ENCODE results near the gene TUBB4B.

The TUBB4B gene

DNA sequence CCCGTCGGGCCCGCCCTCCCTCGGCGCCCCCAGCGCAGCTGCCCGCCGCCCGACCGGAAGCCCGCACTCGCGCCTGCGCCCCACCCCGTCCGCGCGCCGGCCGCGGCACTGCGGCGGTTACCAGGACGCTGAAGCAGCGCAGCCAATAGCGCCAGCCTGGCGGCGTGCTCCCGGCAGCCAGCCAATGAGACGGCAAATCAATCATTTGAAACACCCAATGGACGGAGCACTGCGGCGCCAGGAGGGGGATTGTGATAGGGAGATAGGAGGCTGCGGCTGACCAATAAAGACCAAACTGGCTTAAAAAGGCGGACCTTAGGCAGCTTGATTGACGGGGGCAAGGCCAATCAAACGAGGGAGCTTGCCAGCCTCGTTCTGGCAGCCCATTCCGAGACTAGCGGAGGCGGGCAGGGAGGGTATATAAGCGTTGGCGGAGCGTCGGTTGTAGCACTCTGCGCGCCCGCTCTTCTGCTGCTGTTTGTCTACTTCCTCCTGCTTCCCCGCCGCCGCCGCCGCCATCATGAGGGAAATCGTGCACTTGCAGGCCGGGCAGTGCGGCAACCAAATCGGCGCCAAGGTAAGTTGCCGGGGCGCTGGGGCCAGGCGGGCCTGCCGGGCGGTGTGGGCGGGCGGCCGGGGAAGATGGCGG, at the start of gene TUBB4B:
Gene TUBB4B, plus strand, starts transcription at position 447 of the 649 bp plus-strand sequence. Its CDS starts 74 bp downstream, at position 521.
- peak; percentile 100 for DNase-seq (ENCODE audit: low read depth, low spot score)

DNA sequence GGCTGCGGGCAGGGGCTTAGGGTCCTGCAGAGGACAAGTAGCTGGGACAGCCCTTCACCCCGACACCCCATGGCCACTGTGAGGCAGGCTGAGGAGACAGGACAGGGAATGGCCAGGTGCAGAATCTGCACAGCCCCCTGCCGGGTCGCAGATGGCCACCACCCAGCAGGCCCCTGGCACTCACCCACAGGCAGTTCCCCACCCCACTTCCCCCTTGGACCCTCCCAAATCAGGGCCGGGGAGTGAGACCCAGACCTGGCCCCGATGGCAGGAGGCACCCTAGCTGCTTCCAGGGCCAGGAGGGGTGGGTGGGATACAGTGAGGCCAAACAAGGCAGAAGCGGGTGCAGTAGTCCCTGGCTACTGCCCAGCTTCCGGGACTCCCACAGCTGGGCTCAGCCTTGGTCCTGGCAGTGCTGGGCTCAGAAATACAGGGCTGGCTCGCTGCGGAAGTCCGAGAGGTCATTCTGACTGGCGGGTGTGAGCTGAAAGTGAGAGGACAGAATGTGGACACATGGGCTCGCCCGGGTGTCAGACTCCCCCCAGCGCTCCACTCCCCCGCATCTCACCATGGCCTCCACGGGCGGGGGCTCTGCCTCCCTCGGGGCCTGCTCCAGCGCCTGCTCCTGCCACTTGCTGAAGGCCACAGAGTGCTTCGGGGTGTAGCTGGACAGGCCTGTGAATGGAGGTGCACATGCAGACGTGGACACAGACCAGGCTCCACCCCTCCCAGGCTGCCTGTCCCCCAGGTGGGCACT, 49.2 kb upstream of the TUBB4B start:
- no peak for DNase-seq (ENCODE audit: low read depth, low spot score)

DNA sequence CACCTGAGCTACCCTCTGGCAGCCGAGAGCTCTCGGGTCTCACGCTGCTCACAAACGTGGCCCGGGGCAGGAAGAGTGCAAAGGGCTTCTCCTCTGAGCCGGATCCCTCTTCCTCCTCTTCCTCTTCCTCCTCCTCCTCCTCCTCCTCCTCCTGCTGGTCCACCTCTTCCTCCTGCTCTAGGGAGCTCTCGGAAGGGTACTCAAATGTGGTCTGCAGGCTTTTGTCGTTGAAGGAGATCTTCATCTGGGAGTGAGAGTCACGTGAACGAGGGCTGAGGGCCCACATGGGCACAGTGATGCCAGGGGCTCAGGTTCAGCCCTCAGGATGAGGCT, 48.7 kb upstream of the TUBB4B start:
- no peak for DNase-seq (ENCODE audit: low read depth, low spot score)

DNA sequence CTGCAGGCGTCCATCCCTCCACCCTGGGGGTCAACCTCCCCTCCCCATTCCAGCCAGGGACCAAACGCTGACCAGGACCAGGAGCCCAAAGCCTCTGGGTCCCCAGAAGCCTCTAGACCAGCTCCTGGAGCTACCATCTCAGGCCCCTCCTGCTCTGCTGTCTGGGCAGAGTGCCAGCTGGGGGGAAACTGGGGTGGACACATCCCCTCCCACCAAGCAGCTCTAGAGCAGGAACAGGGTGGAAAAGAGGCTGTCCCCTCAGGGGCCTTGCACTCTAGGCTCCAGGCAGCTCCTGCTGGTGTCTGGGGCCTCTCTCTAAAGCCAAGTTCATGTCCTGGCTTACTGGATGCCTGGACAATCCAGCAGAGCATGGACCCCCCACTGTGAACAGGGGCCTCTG, 48.2 kb upstream of the TUBB4B start:
- DNase-seq (ENCODE audit: low read depth, low spot score): no peak

DNA sequence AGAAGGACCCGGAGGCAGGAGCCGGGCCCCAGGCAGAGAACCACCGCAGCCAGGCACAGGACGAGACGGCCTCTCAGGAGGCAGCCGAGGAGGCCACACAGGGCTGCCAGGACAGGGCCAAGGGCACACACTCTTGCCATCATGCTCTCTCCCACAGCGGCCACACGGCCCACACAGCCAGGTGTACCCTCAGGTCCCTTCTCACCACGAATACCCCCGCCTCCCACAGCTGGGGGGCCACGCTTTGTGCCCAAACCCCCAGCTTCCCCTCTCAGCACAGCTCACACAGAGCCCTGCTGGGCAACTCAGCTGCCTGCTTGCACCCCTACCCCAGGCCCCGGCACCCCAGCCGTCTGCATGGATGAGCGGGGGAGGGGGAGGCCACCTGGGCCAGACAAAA, 47.3 kb upstream of the TUBB4B start:
- no peak for DNase-seq (ENCODE audit: low read depth, low spot score)

DNA sequence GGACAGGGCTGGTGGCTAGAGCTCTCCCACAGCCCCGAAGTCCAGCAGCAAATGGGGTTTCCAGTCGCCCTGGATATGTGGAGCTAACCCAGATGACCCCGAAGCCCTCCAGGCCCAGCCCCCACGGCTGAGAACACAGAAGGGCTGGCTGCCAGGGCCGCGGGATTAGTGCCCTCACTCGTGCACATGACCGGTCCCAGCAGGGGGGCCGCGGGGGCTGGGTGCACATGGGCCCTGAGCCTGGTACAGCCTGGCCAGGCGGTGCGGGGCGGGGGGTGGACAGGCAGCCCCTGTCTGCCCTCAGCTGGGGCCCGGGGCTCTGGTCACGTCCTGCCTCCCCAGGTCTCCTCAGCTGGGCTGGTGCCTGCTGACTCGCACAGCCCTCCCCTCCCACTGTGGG, 46.7 kb upstream of the TUBB4B start:
- no peak for DNase-seq (ENCODE audit: low read depth, low spot score)

DNA sequence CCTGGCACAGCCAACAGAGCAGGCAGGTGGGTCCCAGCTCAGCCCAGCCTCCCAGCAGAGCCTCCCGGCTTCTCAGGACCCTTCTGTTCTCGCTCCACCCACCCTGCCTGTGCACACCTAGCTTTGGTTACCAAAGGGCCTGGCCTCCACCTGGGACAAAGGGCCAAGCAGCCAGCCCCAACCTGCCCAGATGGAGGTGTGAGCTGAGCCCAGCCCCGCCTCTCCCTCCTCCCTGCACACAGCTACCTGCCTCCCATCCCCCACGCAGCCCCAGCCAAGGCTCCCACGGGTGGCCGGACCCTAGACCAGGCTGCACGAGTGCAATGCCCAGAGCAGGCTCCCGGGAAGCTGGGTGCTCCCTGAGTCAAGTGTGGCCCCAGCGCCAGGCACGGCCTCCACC, 46.2 kb upstream of the TUBB4B start:
- no peak for DNase-seq (ENCODE audit: low read depth, low spot score)

DNA sequence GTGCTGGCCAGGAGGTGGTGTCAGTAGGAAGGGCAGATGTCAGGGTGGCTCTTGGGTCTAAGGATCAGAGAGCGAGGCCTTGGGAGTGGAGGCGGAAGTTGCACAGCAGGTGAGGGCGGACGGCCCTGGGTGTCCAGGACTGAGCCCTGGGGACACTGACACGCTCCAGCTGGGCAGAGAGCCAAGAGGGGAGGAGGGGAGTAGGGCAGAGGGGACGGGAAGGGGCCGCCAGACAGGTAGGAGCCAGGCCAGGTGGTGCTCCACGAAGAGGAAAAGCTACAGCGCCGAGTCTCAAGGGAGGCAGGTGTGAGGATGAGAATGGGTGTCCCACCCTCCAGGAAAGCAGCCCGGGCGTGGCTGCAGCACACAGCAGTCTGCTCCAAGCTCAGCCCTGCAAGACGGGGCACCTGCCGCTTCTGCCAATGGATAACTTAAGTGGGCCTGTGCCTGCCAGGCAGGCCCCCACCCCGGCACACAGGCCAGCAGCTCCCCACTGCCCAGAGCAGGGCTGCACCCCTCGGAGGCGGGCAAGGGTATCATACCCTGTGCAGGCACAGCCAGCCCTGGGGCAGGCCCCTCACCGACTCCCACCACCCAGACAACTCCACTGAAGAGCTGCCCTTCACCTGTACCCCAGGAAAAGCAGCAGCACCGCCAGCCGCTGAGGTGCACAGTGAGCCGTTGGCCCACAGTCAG, 45.4 kb upstream of the TUBB4B start:
- no peak for DNase-seq (ENCODE audit: low read depth, low spot score)

DNA sequence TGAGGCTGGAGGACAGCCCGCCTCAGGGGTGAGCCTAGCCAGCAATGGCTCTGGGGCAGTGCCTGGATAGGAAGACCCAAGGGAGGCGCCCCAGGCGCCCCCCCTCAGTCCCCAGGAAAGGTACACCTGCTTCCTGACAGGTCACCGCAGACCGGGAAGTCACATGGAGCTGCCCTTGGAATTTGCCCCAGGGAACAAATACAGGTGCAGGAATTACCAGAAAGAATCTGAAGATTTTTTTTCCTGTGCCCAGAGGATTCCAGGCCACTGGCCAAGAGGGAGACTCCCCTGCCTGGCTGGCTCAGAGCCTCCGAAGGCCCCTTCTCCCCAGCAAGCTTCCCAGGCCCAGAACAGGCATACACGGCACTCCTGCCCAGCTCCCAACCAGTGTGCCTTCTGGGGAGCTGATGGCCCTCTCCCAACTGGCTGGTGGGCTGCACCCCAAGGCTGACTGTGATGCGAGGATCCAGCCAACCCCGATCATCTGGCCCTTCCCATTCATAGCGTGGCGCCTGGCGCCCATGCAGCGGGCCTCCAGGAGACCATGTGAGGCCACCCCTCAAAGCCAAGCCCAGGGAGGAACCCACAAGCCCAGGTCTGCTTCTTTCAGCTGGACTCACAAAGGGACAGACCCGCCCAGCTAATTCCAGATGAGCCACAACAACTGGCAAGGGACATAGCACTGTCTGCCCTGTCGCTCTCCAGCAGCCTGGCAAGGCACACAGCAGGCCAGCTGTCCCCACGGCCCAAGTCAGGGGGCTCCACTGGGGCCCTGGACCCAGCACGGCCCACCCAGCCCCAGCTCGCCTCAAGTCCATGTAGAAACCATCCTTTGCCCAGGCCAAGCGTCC, 42.8 kb upstream of the TUBB4B start:
- no peak for DNase-seq (ENCODE audit: low read depth, low spot score)

DNA sequence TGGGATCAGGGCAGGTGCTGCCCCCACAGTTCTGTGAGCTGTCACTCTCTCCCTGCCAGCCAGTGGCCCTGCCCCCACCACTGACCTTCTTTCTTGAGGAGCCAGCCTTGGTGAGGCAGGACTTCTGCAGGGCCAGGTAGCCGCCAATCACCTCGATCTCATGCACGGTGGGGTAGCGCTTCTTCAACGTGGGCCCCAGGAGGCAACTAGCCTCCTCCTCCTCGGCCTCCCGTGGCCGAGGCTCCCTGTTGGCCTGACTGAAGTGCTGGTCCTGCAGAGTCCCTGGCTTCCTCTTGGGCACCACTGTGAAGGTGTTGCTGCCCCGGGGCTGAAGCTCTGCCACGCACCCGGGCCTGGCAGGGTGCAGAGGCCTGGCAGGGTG, 42.2 kb upstream of the TUBB4B start:
- DNase-seq (ENCODE audit: low read depth, low spot score): no peak

DNA sequence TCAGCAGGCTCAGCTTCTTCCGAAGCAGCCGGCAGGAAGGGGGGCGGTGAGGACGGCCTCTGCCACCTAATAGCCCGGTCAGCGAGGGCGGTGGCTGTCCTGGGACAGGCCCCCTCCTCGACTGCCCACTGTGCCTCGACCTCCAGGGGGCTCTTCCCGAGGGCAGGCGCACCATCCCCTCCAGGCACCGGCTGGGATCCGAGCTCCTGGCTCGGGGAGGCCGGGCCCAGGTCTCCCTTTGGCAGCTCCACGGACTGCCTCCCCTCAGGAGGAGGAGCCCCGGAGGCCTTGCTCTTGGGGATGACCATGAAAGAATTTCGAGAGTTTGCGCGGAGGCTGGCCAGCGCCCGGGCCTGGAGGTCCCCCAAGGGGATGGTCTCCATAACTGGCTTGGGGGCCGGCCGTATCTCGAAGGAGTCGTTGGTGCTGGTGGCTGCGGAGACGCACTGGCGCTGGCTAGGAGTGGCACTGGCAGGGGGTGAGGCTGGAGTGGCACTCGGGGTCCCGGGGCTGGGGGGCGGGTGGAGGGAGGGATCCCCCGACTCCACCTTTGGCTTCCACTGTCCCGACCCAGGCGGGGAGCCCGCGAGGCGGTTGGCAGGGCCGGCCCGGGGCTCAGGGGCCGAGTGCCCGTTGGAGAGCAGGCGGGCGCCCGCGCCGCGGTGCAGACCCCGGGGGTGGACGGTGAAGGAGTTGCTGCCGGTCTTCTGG, 41.5 kb upstream of the TUBB4B start:
- no peak for DNase-seq (ENCODE audit: low read depth, low spot score)

DNA sequence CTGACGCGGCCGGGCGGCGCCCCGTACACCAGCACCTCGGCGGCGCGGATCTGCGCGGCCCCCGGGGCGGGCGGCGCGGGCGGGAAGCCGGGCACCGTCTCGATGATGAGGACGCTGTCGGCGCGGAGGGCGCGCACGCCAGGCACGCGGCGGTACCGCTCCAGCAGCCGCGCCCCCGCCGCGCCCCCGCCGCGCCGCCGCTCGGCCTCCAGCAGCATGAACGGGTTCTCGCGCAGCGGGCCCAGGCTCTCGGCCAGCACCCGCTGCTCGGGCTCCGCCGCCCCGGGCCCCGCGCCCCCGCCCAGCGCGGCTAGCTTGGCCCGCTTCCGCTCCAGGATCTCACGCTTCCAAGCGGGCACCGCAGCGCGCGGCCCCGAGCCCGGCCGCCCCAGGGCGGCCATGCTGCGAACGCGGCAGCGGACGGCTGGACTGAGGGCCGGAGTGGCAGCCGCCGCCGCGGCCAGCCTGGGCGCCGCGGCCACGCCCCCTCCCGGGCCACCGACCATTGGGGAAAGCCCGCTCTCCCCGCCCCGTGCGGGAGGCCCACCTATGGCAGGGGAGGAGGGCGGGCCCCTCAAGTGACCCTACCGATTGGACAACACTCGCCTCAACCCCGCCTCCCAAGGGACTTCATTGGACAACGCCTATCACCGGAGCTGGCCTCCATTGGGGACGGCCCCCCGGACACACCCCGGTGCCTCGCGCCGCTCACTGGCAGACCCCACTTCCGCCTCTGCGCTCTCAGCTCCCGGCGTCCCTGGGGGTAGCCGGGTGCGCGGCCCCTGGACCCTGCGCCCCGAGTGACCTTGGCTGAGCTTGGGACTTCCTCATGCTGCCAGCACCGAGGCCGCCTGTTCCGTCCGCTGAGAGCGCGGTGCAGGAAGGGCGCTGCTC, 40.5 kb upstream of the TUBB4B start, which contains the start of gene TPRN:
Gene TPRN, minus strand, starts transcription at position 431 of the 894 bp plus-strand sequence. Its CDS starts 30 bp downstream, at position 401.
- peak; percentile 93 for DNase-seq (ENCODE audit: low read depth, low spot score)

DNA sequence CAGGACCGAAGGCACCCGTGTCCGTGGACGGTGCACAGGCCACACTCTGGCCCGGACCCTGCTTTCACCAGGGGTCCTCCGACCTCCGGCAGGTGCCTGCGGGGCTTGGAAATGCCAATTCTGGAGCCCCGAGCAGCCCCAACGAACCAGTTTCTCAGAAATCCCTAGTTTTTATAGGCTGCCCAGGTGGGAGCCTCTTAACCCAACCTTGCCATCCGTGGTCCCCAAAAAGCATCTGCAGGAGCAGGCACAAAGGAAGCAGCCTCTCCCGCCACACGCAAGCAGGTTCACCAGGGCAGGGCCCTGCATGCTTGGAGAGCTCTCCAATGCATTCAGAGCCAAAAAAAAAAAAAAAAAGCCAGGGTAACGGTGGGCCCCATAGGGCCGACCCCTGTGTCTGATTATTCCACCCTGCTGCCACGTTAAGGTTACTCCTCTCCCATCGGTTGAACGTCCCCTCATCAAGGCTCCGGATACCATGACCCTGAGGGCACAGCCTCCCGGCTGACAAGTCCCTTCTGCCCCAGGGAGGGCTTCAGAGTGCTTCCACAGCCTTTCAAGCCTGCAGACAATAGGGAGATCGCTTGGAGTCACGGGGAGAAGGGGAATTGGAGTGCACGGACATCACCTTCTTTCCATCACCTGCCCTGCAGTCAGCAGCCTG, 39.8 kb upstream of the TUBB4B start:
- DNase-seq (ENCODE audit: low read depth, low spot score): no peak

DNA sequence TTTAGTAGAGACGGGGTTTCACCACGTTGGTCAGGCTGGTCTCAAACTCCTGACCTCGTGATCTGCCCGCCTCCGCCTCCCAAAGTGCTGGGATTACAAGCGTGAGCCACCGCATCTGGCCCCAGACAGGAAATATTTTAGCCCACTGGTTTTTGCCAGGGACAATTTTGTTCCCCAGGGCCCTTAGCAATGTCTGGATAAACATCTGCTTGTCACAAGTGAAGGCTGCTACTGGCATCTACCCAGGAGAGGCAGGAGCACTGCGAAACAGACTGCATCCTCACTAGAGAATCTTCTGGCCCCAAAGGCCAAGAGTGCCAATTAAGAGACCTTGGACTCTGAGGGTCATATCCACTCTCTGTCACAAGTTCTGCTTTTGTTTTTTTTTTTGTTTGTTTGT, 38.1 kb upstream of the TUBB4B start:
- DNase-seq (ENCODE audit: low read depth, low spot score): no peak

DNA sequence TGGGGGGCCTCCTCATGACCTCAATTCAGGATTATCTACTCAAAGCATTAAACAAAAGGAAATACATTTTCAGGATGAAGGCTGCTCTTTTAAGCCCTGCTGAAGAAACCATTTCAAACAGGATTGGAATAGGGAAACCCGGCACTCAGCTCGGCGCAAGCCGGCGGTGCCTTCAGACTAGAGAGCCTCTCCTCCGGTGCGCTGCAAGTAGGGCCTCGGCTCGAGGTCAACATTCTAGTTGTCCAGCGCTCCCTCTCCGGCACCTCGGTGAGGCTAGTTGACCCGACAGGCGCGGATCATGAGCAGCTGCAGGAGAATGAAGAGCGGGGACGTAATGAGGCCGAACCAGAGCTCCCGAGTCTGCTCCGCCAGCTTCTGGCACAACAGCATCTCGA, 36.4 kb upstream of the TUBB4B start:
- DNase-seq (ENCODE audit: low read depth, low spot score): no peak

DNA sequence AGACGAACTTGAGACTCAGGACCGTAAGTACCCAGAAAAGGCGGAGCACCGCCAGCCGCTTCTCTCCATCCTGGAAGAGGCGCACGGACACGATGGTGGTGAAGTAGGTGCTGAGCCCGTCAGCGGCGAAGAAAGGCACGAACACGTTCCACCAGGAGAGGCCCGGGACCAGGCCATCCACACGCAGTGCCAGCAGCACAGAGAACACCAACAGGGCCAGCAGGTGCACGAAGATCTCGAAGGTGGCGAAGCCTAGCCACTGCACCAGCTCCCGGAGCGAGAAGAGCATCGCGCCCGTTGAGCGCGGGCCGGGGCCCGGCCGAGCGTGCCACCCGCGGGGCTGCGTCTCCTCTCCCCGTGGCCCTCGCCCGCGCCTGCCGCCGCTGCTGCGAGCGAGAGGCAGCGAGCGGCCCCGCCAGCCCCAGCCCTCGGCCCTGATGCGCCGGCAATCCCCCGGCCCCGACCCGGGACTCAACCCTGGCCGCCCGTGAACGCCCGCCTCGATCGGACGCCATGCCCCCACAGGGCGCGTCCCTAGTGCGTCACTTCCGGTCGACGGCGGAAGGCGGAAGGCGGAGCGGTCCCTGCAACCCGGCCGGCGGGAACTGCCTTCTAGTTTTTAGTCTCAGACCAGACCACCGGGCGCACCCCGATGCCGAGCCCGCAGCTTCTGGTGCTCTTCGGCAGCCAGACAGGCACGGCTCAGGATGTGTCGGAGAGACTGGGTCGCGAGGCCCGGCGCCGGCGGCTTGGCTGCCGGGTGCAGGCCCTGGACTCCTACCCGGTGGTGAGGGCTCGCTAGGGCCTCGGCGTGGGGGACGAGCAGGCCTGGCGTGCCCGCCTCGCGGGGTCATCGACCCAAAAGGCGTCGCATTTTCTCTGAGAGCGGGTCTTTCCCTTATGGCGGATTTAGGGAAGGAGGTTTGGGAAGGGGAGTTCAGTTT, 35.7 kb upstream of the TUBB4B start, which contains the start of the genes NDOR1 and TMEM203:
Gene NDOR1, plus strand, starts transcription at position 575 of the 944 bp plus-strand sequence. Its CDS starts 78 bp downstream, at position 653.
Gene TMEM203, minus strand, starts transcription at position 523 of the 944 bp plus-strand sequence. Its CDS starts 234 bp downstream, at position 289.
- DNase-seq (ENCODE audit: low read depth, low spot score): no peak

DNA sequence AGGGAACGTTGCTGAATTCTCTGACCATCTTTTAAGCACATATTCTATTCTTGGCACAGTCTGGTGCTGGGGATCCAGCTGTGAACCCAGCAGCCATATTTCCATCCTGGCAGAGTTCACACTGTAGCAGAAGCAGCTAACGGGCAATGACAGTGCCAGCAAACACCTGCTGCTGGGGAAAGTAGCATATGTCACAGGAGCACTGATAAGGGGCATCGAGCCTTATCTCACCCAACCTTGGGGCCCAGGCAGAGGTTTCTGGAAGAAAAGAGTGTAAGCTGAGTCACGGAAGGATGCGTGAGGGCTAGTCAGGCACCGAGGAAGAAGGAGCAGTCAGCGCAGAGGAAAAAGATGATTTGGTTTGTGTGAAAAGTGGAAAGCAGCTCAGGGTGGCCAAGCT, 34.5 kb upstream of the TUBB4B start:
- DNase-seq (ENCODE audit: low read depth, low spot score): no peak

DNA sequence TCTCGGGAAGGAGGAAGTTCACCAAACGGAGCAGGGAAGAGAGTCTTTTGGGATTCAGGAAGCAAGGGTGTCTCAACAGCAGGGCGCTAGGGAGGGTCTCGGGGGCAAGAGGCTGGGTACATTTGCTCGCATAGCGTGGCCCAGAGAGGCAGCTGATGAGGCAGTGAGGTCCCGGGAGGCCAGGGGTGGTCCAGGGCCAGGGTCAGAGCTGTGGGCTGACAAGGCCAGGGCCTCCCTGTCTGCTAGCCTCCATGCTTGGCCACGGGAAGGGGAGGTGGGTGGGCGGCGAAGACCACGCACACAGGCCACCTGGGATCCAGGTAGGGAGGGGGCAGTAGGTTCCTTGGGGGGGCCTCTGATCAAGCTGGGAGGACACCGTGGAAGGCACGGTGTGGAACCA, 29.6 kb upstream of the TUBB4B start:
- no peak for DNase-seq (ENCODE audit: low read depth, low spot score)
